Measurements from ENCODE around the gene UBE3B.

Gene UBE3B

DNA sequence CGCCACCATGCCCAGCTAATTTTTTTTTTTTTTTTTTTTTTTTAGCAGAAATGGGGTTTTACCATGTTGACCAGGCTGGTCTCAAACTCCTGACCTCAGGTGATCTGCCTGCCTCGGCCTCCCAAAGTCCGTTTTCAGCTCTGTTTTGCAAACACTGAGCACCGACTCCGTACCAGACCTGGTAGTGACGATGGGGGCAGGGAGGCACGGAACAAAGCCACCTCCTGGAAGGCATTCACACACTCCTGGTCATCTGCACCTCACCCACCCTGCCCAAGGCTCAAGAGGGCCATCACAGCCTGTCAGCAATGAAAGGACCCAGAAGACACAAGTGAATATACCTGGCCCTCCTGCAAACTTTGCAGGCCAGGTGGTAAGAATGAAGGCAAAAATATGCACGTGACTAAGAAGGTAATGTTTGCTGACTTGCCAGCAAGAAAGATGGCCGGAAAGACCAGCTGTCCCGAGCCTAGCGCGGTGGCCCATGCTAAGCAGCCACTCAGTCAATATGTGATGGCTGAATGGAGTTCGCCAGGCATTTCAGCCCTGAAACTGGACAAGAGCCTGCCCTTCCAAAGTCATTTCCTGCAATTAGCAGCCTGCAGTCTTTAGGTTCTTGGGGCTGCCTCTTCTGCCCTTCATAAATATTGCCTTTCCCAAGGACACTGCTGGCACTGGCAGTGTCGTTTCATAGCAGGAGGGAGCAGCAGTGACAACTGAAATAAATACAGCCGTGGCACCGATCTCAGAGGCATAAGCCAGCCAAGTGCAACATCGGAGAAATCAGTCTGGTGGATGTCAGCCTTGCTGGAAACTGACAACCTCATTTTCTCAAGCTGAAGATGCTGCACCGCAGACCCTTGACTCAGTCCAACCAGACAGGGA lies 78.2 kb downstream of the UBE3B start:
- Histone ChIP-seq H3K9ac (ENCODE audit: low read depth, low read length) (no peak overlapping the region), H3K4me1 (ENCODE audit: insufficient read depth, low read length) (no peaks in the 10 kb centered on the region), H3K4me3 (ENCODE audit: low read length) (no peak overlapping the region), H3K27me3 (ENCODE audit: insufficient read depth, low read length) (no peaks in the 10 kb centered on the region), H3K27ac (ENCODE audit: low read depth, low read length) (no peak overlapping the region), H3K9me3 (ENCODE audit: insufficient read depth, low read depth, low read length) (no peaks in the 10 kb centered on the region), H3K36me3 (ENCODE audit: insufficient read depth, low read length) (no peaks in the 10 kb centered on the region)
- 84% methylated on average over 17 of the region's 18 CpGs for WGBS

DNA sequence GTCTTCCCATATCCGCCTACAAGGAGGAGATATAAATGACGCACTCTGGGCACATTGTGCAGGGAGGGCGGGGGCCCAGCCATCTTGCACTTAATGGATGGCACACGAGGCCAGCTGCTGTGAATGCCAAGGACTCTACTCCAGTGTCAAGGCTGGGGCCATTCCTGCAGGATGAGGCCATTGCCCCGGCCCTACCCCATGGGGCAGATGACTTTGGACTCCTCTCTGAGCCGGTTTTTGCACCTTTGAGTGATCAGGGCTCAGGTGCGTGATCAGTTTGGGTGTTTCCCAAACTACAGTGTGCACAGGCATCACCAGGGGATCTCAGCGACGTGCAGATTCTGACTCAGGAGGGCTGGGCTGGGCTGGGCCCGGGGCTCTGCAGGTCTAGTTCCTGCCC lies 79.8 kb downstream of the UBE3B start:
- 96% methylated on average over 10 of the region's 10 CpGs for WGBS
- Histone ChIP-seq H3K9ac (ENCODE audit: low read depth, low read length) (no peak overlapping the region), H3K9me3 (ENCODE audit: insufficient read depth, low read depth, low read length) (no peaks in the 10 kb centered on the region), H3K4me1 (ENCODE audit: insufficient read depth, low read length) (no peaks in the 10 kb centered on the region), H3K27ac (ENCODE audit: low read depth, low read length) (no peak overlapping the region), H3K36me3 (ENCODE audit: insufficient read depth, low read length) (no peaks in the 10 kb centered on the region; the same call in 1 of the 2 replicates), H3K27me3 (ENCODE audit: insufficient read depth, low read length) (no peaks in the 10 kb centered on the region), H3K4me3 (ENCODE audit: low read length) (no peak overlapping the region)

DNA sequence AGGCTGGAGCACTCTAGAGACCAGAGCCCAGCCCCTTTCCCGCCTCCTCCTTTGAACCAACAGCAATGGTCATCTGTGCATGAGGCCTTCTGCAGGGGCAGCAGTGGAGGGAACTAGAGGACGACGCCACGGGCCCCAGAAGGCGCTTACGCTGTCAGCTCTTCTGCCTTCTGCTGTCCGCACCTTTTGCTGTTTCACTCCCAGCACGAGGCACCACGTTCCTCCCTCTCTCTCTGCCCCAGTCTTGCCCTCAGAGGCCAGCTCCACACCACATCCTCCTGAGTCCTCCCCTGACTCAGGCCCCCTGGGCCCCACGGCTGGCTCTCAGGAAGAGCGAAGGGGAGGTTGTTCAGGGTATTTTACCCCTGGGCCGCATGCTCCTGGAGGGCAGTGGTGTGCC lies 80.4 kb downstream of the UBE3B start:
- Histone ChIP-seq H3K4me1 (ENCODE audit: insufficient read depth, low read length) (no peaks in the 10 kb centered on the region), H3K27me3 (ENCODE audit: insufficient read depth, low read length) (no peaks in the 10 kb centered on the region), H3K27ac (ENCODE audit: low read depth, low read length) (no peak overlapping the region), H3K4me3 (ENCODE audit: low read length) (no peak overlapping the region), H3K9me3 (ENCODE audit: insufficient read depth, low read depth, low read length) (no peaks in the 10 kb centered on the region), H3K36me3 (ENCODE audit: insufficient read depth, low read length) (no peaks in the 10 kb centered on the region; the same call in 1 of the 2 replicates), H3K9ac (ENCODE audit: low read depth, low read length) (no peak overlapping the region)
- 92% methylated on average over 12 of the region's 12 CpGs for WGBS

DNA sequence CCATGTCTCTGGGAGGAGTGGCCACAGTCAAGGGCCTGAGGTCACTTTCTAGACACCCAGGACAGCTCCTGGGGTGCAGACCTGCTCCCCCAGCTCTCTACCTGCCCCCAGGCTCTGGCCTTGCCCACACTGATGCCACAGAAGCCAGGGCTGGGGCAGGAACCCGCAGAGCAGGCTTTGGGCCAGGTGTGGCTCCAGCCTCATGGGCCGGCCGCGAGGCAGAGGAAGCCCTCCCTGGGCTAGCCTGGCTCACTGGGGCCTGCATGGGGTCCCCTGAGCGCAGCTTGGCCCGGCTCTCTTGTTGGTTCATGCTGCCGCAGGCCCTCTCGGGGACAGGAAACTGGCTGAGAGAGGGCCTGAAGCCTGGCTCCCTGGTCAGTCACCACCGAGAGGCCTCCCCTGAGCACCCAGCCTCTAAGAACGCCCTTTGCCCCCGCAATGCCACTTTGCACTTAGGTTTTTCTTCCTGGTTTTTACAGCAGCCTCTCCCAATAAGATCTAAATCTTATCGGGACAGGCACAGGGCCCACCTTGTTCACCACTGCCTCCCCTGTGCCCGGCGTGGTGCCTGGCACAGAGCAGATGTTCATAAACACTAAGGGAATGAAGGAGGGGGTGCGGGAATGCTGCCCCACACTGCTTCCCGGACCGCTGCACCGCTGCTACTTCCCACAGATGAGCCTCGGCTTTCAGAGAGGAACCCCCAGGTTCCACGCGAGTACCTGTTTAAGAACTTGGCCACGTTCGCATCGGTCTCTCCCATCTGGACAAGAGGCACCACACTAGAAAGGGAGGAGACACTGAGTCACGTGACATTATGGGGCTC lies 81.2 kb downstream of the UBE3B start:
- Histone ChIP-seq H3K4me3 (ENCODE audit: low read length) (no peak overlapping the region), H3K27ac (ENCODE audit: low read depth, low read length) (no peak overlapping the region), H3K36me3 (ENCODE audit: insufficient read depth, low read length) (no peaks in the 10 kb centered on the region; the same call in 1 of the 2 replicates), H3K4me1 (ENCODE audit: insufficient read depth, low read length) (no peaks in the 10 kb centered on the region), H3K9me3 (ENCODE audit: insufficient read depth, low read depth, low read length) (no peaks in the 10 kb centered on the region), H3K9ac (ENCODE audit: low read depth, low read length) (no peak overlapping the region), H3K27me3 (ENCODE audit: insufficient read depth, low read length) (no peaks in the 10 kb centered on the region)
- 92% methylated on average over 25 of the region's 25 CpGs for WGBS

DNA sequence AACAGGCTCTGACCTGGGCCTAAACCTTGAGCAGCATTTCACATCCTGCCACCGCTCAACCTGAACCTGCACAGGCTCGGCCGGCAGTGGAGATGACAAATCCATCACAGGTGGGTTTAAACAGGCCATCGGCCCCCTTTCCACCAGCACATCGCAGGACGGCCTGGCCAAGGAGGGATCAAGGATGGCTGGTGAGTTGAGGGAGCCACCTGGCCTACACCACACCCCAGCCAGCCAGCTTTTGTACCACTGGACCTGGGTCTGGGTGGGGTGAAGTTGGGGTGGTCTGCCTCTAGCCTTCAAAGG lies 81.7 kb downstream of the UBE3B start:
- H3K9me3 ChIP-seq (ENCODE audit: insufficient read depth, low read depth, low read length) = no peaks in the 10 kb centered on the region
- H3K36me3 ChIP-seq (ENCODE audit: insufficient read depth, low read length) = peaks cover 4% of the 10 kb centered on the region; the same call in 1 of the 2 replicates
- H3K4me1 ChIP-seq (ENCODE audit: insufficient read depth, low read length) = no peaks in the 10 kb centered on the region
- no peak overlapping the region for H3K27ac ChIP-seq (ENCODE audit: low read depth, low read length)
- WGBS = 96% methylated on average over 6 of the region's 6 CpGs
- no peak overlapping the region for H3K9ac ChIP-seq (ENCODE audit: low read depth, low read length)
- no peak overlapping the region for H3K4me3 ChIP-seq (ENCODE audit: low read length)
- H3K27me3 ChIP-seq (ENCODE audit: insufficient read depth, low read length) = no peaks in the 10 kb centered on the region

DNA sequence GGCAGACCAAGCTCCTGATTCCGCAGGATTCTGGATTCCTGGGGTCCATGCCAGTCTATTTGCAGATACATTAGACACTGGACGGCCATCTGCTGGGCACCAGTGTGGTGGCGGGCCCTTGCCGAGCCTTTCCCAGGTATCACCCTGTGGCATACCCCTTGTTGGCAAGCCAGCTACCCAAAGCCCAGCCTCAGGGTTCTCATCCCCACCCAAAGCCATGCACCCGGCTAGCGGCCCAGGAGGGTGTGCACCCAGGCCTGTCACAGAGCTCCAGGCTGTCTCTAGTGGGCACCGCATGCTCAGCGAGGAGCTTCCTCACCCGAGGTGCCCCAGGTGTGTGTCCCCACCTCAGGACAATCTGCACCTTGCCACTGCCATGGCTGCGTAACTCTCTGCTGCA lies 82.2 kb downstream of the UBE3B start:
- H3K9me3 ChIP-seq (ENCODE audit: insufficient read depth, low read depth, low read length) = no peaks in the 10 kb centered on the region

DNA sequence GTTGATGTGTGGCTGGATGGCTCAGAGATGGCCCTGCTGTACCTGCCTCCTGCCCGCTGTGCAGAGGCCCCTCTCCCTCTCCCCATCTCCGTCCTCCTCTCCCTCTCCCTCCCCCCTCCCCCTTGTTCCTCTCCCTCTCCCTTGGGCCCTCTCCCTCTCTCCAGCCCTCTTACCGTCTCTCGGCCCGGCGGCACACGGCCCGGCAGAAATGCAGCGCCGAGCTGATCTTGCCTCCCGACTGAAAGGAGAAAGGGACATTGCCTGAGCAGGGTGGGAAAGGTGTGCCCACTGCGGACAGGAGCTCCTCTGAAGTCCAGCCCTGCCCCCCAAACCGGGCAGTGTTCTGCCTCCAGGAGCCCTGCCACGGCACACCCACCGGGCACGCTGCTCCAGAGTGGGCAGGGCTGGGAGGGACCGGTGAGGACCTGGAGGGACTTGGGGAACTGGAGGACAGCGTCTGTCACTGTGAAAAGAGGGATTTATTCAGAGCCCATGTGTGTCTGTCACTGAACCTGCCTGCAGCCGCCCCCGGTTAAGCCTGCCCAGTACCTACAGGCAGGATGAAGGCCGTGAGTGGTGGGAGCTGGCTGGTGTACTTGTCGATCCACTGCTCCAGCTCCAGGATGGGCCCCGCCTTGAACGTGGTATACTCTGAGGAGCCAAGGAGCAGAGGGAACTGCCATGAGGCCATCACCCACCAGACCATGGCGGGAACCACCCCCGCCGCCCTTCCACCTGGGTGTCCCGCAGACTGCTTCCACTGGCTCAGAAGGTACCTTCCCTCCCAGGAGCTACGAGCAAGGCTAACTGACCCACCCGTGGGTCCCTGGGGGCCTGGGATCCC lies 83.7 kb downstream of the UBE3B start:
- H3K4me1 ChIP-seq (ENCODE audit: insufficient read depth, low read length) = no peaks in the 10 kb centered on the region
- H3K9me3 ChIP-seq (ENCODE audit: insufficient read depth, low read depth, low read length) = no peaks in the 10 kb centered on the region
- H3K27me3 ChIP-seq (ENCODE audit: insufficient read depth, low read length) = no peaks in the 10 kb centered on the region
- H3K27ac ChIP-seq (ENCODE audit: low read depth, low read length) = no peak overlapping the region
- H3K9ac ChIP-seq (ENCODE audit: low read depth, low read length) = no peak overlapping the region
- 91% methylated on average over 30 of the region's 30 CpGs for WGBS
- H3K36me3 ChIP-seq (ENCODE audit: insufficient read depth, low read length) = peaks cover 17% of the 10 kb centered on the region
- no peak overlapping the region for H3K4me3 ChIP-seq (ENCODE audit: low read length)

More for the DNA sequence above, 82.2 kb downstream of the UBE3B start:
- peaks cover 8% of the 10 kb centered on the region for H3K36me3 ChIP-seq (ENCODE audit: insufficient read depth, low read length)
- H3K27me3 ChIP-seq (ENCODE audit: insufficient read depth, low read length) = no peaks in the 10 kb centered on the region
- H3K4me1 ChIP-seq (ENCODE audit: insufficient read depth, low read length) = no peaks in the 10 kb centered on the region
- no peak overlapping the region for H3K9ac ChIP-seq (ENCODE audit: low read depth, low read length)
- WGBS = 94% methylated on average over 10 of the region's 10 CpGs
- H3K4me3 ChIP-seq (ENCODE audit: low read length) = no peak overlapping the region
- H3K27ac ChIP-seq (ENCODE audit: low read depth, low read length) = no peak overlapping the region

DNA sequence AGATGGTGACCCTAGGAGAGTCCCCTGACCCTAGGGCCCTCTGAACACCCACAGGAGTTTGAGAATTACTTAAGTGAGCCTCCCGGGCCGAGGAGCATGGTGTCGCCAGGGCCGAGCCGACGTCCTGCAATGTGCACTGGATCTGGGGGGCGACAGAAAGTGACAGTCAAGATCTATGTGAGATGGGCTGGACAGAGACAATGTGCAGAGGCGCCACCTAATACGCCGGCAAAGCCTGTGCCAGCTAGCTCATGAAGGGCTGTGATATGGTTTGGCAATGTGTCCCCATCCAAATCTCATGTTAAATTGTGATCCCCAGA lies 84.2 kb downstream of the UBE3B start:
- Histone ChIP-seq H3K36me3 (ENCODE audit: insufficient read depth, low read length) (peaks cover 19% of the 10 kb centered on the region), H3K27ac (ENCODE audit: low read depth, low read length) (no peak overlapping the region), H3K4me3 (ENCODE audit: low read length) (no peak overlapping the region), H3K9ac (ENCODE audit: low read depth, low read length) (no peak overlapping the region), H3K27me3 (ENCODE audit: insufficient read depth, low read length) (no peaks in the 10 kb centered on the region), H3K4me1 (ENCODE audit: insufficient read depth, low read length) (no peaks in the 10 kb centered on the region), H3K9me3 (ENCODE audit: insufficient read depth, low read depth, low read length) (no peaks in the 10 kb centered on the region)
- 96% methylated on average over 10 of the region's 10 CpGs for WGBS

DNA sequence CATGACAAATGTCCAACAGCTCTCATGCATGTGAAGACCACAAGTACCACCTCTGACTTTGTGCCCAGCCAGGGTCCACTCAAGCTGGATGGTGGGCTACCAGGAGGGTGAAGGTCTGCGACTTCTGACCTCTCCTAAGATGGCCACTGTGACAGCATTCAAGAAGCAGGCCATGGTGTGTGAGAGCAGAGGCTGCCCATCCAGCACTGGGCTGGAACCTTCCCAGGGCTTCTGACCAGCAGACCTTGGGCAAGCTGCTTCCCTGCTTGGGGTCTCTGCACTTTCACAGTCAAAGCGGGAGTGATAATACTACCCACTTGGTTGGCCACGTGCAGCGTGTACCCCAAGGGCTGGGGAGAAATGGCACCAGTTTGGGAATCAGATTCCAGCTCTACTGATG lies 85.4 kb downstream of the UBE3B start:
- Histone ChIP-seq H3K9me3 (ENCODE audit: insufficient read depth, low read depth, low read length) (no peaks in the 10 kb centered on the region), H3K4me1 (ENCODE audit: insufficient read depth, low read length) (no peaks in the 10 kb centered on the region), H3K9ac (ENCODE audit: low read depth, low read length) (no peak overlapping the region), H3K27me3 (ENCODE audit: insufficient read depth, low read length) (no peaks in the 10 kb centered on the region), H3K4me3 (ENCODE audit: low read length) (no peak overlapping the region), H3K27ac (ENCODE audit: low read depth, low read length) (no peak overlapping the region), H3K36me3 (ENCODE audit: insufficient read depth, low read length) (peaks cover 31% of the 10 kb centered on the region)
- 95% methylated on average over 4 of the region's 4 CpGs for WGBS

DNA sequence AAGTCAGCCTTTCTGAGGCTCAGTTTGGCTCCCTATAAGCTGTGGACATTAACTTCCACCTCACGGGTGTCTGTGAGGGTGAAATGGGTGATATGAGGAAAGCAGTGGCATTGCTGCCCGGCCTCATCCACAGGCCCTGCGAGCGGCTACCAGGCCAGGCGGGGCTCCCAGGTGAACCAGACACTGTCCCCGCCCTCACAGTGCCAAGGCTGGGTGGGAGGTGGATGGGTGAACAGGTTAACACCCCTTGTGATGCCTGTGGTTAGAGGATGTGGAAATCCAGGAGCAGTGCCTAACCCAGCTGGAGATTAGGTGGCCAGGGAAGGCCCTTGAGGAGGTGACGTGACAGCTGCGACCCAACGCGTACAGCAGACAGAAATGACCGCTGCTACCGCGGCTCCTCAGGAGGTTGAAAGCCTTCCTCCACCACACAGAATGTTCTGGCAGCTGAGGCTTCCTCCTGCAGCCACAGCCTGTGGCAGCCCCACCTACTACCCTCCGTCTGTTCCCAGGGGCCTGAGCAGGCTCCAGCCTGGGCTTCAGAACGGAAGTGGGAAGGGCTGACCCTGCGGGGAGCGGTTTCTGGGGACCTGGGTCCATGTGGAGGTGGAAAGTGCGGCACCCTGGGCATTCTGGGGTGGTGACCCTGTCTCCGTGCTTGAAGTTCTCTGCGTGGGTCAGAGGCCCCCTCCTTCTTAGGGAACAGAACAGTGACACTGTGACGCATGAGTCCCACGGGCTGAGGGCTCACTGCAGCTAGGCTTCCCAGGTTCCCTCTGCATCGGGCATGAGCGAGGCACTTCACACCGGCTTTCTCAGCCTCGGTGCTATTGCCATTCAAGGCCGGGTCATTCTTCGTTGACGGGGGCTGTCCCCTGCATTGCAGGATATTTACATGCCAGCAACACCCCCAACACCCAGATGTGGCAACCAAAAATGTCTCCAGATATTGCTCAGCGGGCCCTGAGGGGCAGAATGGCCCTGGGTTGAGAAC lies 86.2 kb downstream of the UBE3B start:
- H3K9ac ChIP-seq (ENCODE audit: low read depth, low read length) = no peak overlapping the region
- peaks cover 38% of the 10 kb centered on the region for H3K36me3 ChIP-seq (ENCODE audit: insufficient read depth, low read length)
- no peaks in the 10 kb centered on the region for H3K27me3 ChIP-seq (ENCODE audit: insufficient read depth, low read length)
- no peaks in the 10 kb centered on the region for H3K4me1 ChIP-seq (ENCODE audit: insufficient read depth, low read length)
- H3K4me3 ChIP-seq (ENCODE audit: low read length) = no peak overlapping the region
- H3K27ac ChIP-seq (ENCODE audit: low read depth, low read length) = no peak overlapping the region
- no peaks in the 10 kb centered on the region for H3K9me3 ChIP-seq (ENCODE audit: insufficient read depth, low read depth, low read length)
- WGBS = 92% methylated on average over 30 of the region's 30 CpGs

Data from HUES64 (cell line).